Measurements from ENCODE around the gene STARD9.

GRCh38 chr15:42705336-42705735 is 129.9 kb downstream of the STARD9 start:
- TF ChIP-seq CTCF (conservative IDR thresholded peaks at IDR 0.05; ENCODE audit: low read length) (no peak), EZH2phosphoT487 (IDR thresholded peaks at IDR 0.05; ENCODE audit: borderline replicate concordance) (no peak)
